Cardiac septum (tissue), 1 donor: Measurements from ENCODE around the gene PAX8. TPM values are rescaled to one million over a fixed set of nuclear protein-coding genes. Genes with fewer than 3 reads are reported as not detected.
"Not testable (repeated sequence)": the region's sequence is repeated elsewhere in the genome, so short reads cannot be mapped to it uniquely, and the experiment has no call there.

ENCODE experiments used
- DNase-seq: peaks from one replicate; pipeline ENCODE4 v3.0.0-alpha.2; 2020; ENCODE audit warnings: low spot score
- intact Hi-C: fragments of 100-400 bp; cut with DNase I; formaldehyde crosslinking; loops from one replicate; pipeline ENCODE4 v1.14.0; 2022
- total RNA-seq: library from RNA; stranded (reverse); fragmentation: NEBNext Ultra II Directional; extraction: Animal tissue kit (Norgen Biotek cat#: 25700); gene quantifications from one replicate; pipeline ENCODE4 v1.2.1, GENCODE V29; 2021
- donor health status: DM: no; HTN: no; CAD: no.

Gene PAX8
- total RNA-seq, 1 donor from 2014 or later = 0.35 TPM

GRCh38 chr2:113240915-113241911, 37.5 kb downstream of the PAX8 start:
- no peak for DNase-seq
- intact Hi-C loops = loop anchor here (5.0 kb wide), 1 partner anchor 104 kb away; no protein-coding TSS in a partner anchor

- intact Hi-C loops = loop anchor here (5.0 kb wide), 1 partner anchor 103 kb away; no protein-coding TSS in a partner anchor
- DNase-seq = peak; percentile 86
Observed at GRCh38 chr2:113240150-113240914, 38.4 kb downstream of the PAX8 start.

DNA sequence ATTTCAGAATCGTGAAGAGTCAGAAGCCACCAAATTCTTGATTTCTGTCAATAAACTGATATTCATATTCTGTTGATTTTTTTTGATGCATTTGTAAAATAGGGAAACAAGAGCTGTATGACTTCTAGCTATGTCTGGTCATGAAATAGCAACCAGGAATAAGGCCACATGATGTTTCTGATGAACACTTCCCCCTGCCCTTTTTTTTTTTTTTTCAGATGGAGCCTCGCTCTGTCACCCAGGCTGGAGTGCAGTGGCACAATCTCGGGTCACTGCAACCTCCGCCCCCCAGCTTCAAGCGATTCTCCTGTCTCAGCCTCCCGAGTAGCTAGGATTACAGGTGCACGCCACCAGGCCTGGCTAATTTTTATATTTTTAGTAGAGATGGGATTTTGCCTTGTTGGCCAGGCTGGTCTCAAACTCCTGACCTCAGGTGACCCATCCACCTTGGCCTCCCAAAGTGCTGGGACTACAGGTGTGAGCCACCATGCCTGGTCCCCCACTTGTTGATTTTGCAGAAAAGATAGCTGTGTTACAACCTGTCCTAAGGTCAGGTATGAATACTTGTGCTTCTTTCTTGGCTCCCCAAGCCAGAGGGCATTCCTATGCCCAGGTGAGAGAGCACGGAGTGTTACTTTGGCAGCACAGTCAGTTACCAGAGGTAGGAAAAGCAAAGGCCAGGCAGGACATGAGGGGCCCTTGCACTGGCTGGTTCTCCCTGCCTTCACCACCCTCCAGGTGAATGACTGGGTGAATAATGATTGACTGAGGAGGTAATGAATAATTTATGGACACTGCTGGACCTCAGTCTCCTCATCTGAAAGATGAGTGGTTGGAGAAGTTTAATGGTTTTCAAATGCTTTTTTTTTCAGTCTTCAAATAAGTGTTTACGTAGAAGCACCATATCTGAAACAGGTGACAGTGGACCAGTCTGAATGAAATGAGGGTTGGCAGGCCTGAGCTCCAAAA, 39.6 kb downstream of the PAX8 start:
- intact Hi-C loops = no loop called here
- DNase-seq = no peak

GRCh38 chr2:113237604-113238160, 41.0 kb downstream of the PAX8 start:
- no peak for DNase-seq
- intact Hi-C loops = no loop called here

- intact Hi-C loops = no loop called here
- DNase-seq = no peak
Observed at GRCh38 chr2:113236367-113237159, 42.2 kb downstream of the PAX8 start.

DNA sequence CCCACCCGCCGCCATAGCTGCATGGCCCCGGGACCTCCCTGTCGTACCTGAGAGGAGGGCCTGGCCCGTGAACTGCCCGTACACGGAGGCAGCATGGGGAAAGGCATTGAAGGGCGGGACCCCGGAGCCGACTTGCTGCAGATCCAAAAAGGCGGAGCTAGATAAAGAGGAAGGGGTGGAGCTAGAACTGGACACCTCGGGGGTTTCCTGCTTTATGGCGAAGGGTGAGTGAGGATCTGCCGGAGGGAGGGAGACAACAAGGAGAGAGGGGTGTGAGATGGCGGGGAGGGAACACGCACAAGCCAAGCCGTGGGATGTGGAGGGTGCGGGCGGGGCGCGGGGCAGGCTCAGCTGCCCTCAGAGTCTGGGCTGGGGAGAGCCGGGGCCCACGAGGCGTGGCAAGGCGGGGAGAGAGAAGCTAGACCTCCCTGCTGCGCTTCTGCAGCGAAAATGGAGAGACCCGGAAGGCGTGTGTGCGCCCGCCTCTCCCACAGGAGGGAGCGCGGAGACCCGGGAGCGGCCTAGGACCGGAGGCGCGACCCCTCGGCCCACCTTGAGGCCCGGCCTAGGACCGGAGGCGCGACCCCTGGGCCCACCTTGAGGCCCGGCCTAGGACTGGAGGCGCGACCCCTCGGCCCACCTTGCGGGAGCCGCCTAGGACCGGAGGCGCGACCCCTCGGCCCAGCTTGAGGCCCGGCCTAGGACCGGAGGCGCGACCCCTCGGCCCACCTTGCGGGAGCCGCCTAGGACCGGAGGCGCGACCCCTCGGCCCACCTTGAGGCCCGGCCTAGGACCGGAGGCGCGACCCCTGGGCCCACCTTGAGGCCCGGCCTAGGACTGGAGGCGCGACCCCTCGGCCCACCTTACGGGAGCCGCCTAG, 43.1 kb downstream of the PAX8 start:
- DNase-seq, intact Hi-C loops: not testable (repeated sequence)

- intact Hi-C loops = no loop called here
- DNase-seq = no peak
Observed at GRCh38 chr2:113234721-113235346, 43.9 kb downstream of the PAX8 start.

- intact Hi-C loops = no loop called here
- DNase-seq = no peak
Observed at GRCh38 chr2:113233593-113234550, 44.8 kb downstream of the PAX8 start.

- intact Hi-C loops = no loop called here
- DNase-seq = no peak
Observed at GRCh38 chr2:113232740-113233139, 46.0 kb downstream of the PAX8 start.

GRCh38 chr2:113232123-113232522, 46.6 kb downstream of the PAX8 start:
- intact Hi-C loops = no loop called here

GRCh38 chr2:113231064-113231463, 47.7 kb downstream of the PAX8 start:
- intact Hi-C loops = no loop called here
- DNase-seq = no peak

More at GRCh38 chr2:113232123-113232522, 46.6 kb downstream of the PAX8 start:
- DNase-seq = no peak

- no peak for DNase-seq
- intact Hi-C loops = no loop called here
Observed at GRCh38 chr2:113230531-113230930, 48.2 kb downstream of the PAX8 start.

- intact Hi-C loops = no loop called here
- DNase-seq = no peak
Observed at GRCh38 chr2:113229795-113230194, 48.9 kb downstream of the PAX8 start.

GRCh38 chr2:113228991-113229716, 49.6 kb downstream of the PAX8 start:
- intact Hi-C loops = no loop called here

GRCh38 chr2:113228351-113228750, 50.4 kb downstream of the PAX8 start:
- DNase-seq = no peak
- intact Hi-C loops = no loop called here

More at GRCh38 chr2:113228991-113229716, 49.6 kb downstream of the PAX8 start:
- no peak for DNase-seq
